Measurements from ENCODE around the gene RABGGTA.

The RABGGTA gene

DNA sequence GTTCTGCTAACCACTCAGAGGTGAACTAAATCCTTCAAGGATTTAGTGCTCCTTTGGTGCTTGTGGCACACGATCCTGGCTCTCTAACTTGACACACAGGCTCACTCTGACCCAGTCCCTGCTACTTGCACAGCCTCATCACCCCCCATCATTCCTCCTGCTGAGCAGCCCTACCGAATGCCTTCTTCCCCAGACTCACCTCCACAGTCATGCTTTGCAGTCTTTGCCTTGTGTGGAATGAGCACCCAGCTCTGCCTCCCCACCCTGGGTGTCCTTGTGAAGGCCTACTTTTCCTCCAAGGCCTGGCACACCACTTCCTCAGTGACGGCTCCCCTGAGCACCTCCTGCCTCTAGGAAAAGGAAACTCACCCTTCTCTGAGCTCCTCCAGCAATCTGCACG lies 21.0 kb downstream of the RABGGTA start:
- TF ChIP-seq, protein P1, sequence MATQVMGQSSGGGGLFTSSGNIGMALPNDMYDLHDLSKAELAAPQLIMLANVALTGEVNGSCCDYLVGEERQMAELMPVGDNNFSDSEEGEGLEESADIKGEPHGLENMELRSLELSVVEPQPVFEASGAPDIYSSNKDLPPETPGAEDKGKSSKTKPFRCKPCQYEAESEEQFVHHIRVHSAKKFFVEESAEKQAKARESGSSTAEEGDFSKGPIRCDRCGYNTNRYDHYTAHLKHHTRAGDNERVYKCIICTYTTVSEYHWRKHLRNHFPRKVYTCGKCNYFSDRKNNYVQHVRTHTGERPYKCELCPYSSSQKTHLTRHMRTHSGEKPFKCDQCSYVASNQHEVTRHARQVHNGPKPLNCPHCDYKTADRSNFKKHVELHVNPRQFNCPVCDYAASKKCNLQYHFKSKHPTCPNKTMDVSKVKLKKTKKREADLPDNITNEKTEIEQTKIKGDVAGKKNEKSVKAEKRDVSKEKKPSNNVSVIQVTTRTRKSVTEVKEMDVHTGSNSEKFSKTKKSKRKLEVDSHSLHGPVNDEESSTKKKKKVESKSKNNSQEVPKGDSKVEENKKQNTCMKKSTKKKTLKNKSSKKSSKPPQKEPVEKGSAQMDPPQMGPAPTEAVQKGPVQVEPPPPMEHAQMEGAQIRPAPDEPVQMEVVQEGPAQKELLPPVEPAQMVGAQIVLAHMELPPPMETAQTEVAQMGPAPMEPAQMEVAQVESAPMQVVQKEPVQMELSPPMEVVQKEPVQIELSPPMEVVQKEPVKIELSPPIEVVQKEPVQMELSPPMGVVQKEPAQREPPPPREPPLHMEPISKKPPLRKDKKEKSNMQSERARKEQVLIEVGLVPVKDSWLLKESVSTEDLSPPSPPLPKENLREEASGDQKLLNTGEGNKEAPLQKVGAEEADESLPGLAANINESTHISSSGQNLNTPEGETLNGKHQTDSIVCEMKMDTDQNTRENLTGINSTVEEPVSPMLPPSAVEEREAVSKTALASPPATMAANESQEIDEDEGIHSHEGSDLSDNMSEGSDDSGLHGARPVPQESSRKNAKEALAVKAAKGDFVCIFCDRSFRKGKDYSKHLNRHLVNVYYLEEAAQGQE (IDR thresholded peaks at IDR 0.05; ENCODE audit: insufficient read depth in 1 of 2, low read depth in 2 of 2, low read length in 2 of 2): no peak
- TF ChIP-seq TAF1 (IDR thresholded peaks at IDR 0.05; ENCODE audit: borderline replicate concordance, insufficient read depth, low read length) (no peak), FOXP2 (optimal IDR thresholded peaks at IDR 0.05; ENCODE audit: borderline replicate concordance, extremely low read depth, extremely low read length, insufficient read depth) (no peak), SIN3A (IDR thresholded peaks at IDR 0.05; ENCODE audit: borderline replicate concordance, insufficient read depth, low read length) (no peak), POLR2AphosphoS5 (IDR thresholded peaks at IDR 0.05; ENCODE audit: low read depth, low read length) (no peak)

DNA sequence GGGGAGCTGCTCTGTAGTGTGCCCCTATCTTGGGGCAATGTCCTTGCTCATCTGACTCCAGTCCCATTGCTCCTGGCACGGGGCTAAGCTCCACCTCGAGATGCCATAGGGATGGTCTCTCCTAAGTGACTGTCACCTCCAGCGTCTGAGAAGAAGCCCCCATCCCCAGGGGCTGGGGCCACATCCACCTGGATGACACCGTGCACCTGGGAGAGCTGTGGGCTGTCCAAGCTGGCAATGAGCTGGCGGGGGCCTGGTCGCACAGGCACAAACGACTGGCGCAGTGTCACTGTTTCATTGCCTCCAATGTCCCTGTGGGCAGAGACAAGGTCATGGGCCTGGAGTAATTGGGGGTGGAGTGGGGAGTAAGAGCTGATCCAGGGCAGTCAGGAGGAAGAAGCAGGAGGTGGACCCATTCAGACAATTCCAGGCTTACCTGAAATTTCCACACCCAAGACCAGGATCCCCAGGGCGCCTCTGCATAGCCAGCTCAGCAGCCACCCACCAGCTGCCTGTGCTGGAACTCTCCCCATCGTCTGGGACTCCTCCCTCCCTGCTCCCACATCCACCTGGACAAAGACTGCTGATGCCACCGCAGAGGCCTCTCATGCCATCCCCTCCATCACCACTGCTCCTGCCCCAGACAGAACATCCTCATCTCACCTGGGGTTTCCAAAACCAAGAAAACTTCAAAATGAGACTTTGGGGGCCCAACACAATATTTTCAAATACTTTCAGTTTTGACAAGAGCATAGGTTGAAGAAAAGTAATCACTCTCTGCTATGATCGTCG lies 22.0 kb downstream of the RABGGTA start:
- no peak for TF ChIP-seq TAF1 (IDR thresholded peaks at IDR 0.05; ENCODE audit: borderline replicate concordance, insufficient read depth, low read length)
- TF ChIP-seq, protein P1 (IDR thresholded peaks at IDR 0.05; ENCODE audit: insufficient read depth in 1 of 2, low read depth in 2 of 2, low read length in 2 of 2): no peak
- TF ChIP-seq POLR2AphosphoS5 (IDR thresholded peaks at IDR 0.05; ENCODE audit: low read depth, low read length): no peak
- TF ChIP-seq SIN3A (IDR thresholded peaks at IDR 0.05; ENCODE audit: borderline replicate concordance, insufficient read depth, low read length): no peak
- no peak for TF ChIP-seq FOXP2 (optimal IDR thresholded peaks at IDR 0.05; ENCODE audit: borderline replicate concordance, extremely low read depth, extremely low read length, insufficient read depth)

DNA sequence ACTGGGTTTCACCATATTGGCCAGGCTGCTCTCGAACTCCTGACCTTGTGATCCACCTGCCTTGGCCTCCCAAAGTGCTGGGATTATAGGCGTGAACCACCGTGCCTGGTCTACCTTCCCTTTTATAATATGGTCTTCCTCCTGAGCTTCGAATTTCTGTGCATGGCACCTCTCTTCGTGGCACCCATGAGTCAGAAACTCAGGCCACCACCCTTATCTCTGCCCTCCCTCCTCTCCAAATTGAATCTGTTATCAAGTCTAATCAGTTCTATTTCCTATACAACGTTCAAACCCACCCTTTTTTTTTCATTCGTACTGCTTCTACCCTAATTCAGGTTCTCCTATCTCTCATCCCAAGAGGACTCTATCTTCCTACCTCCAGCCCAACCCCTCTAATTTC lies 24.0 kb downstream of the RABGGTA start:
- no peak for TF ChIP-seq TAF1 (IDR thresholded peaks at IDR 0.05; ENCODE audit: borderline replicate concordance, insufficient read depth, low read length)
- TF ChIP-seq, protein P1 (IDR thresholded peaks at IDR 0.05; ENCODE audit: insufficient read depth in 1 of 2, low read depth in 2 of 2, low read length in 2 of 2): no peak
- TF ChIP-seq FOXP2 (optimal IDR thresholded peaks at IDR 0.05; ENCODE audit: borderline replicate concordance, extremely low read depth, extremely low read length, insufficient read depth): no peak
- TF ChIP-seq POLR2AphosphoS5 (IDR thresholded peaks at IDR 0.05; ENCODE audit: low read depth, low read length): no peak
- TF ChIP-seq SIN3A (IDR thresholded peaks at IDR 0.05; ENCODE audit: borderline replicate concordance, insufficient read depth, low read length): no peak

DNA sequence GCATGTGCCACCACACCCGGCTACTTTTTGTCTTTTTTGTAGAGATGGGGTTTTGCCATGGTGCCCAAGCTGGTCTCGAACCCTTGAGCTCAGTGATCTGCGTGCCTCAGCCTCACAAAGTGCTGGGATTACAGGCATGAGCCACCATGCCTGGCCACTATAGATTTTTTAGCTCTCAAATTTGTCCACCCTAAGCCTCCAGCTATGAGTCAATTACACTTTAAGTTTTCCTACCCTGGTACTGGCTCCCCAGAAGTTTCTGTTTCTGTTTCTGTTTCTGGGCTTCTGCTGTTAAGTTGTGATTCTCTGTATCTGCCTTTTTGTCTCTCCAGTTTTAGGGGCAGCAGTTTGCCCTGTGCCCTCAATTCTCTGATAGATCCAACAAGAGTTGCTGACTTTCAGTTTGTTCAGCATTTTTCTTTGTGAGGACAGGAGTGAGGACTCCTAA lies 24.6 kb downstream of the RABGGTA start:
- TF ChIP-seq, protein P1 (IDR thresholded peaks at IDR 0.05; ENCODE audit: insufficient read depth in 1 of 2, low read depth in 2 of 2, low read length in 2 of 2): no peak
- TF ChIP-seq FOXP2 (optimal IDR thresholded peaks at IDR 0.05; ENCODE audit: borderline replicate concordance, extremely low read depth, extremely low read length, insufficient read depth): no peak
- TF ChIP-seq TAF1 (IDR thresholded peaks at IDR 0.05; ENCODE audit: borderline replicate concordance, insufficient read depth, low read length): no peak
- no peak for TF ChIP-seq POLR2AphosphoS5 (IDR thresholded peaks at IDR 0.05; ENCODE audit: low read depth, low read length)
- no peak for TF ChIP-seq SIN3A (IDR thresholded peaks at IDR 0.05; ENCODE audit: borderline replicate concordance, insufficient read depth, low read length)

Measured in PFSK-1 (cell line).